IMR-90 (cell line): Measurements from ENCODE around the gene ABHD1. TPM values are rescaled to one million over a fixed set of nuclear protein-coding genes. Genes with fewer than 3 reads are reported as not detected.
A peak's percentile ranks its signal among the peaks of the same experiment; 100 is the strongest.

Experiments
- ATAC-seq: fragments of 200-7000 bp; cut with Tn5 transposase; 2 replicates; pipeline ENCODE4 v1.9.1; 2020; ENCODE audit warnings: low read depth, mild to moderate bottlenecking, moderate library complexity
- BruUV-seq: library from RNA; stranded (reverse); fragments of 400-500 nt; replicated peaks from 2 replicates; lab custom pipeline; 2021; lab: Mats Ljungman, UMichigan
- CTCF ChIA-PET: fragments of 300-600 bp; formaldehyde crosslinking; extraction: SDS; loops from one replicate; lab custom pipeline; 2021; ENCODE audit warnings: antibody characterized with exemption; lab: Yijun Ruan, JAX
- POLR2A ChIA-PET: fragments of 300-600 bp; sonication (Branson Sonifier 250); formaldehyde crosslinking; loops from one replicate; lab custom pipeline; 2022; ENCODE audit warnings: antibody characterized with exemption; ENCODE audit not compliant: unreplicated experiment; lab: Charles Lee
- DNase-seq: peaks from one replicate; pipeline ENCODE4 v3.0.0; 2013
- H2AFZ ChIP-seq: replicated peaks from 2 replicates; pipeline ENCODE3; 2013; ENCODE audit warnings: low read length, mild to moderate bottlenecking; ENCODE audit not compliant: poor library complexity
- H2AK5ac ChIP-seq: 2 replicates; pipeline ENCODE4 v1.6.1; 2013; ENCODE audit warnings: low read depth, low read length, inconsistent platforms
- H2AK9ac ChIP-seq: replicated peaks from 2 replicates; pipeline ENCODE3; 2013; ENCODE audit warnings: mild to moderate bottlenecking, low read depth, low read length, moderate library complexity; ENCODE audit not compliant: poor library complexity
- H2BK120ac ChIP-seq: 2 replicates; pipeline ENCODE4 v1.6.1; 2013; ENCODE audit warnings: low read depth, low read length, inconsistent platforms
- H2BK15ac ChIP-seq: 3 replicates; pipeline ENCODE4 v1.6.1; 2013; ENCODE audit warnings: low read depth, low read length, inconsistent platforms
- H2BK20ac ChIP-seq: 2 replicates; pipeline ENCODE4 v1.6.1; 2013; ENCODE audit warnings: low read depth, mild to moderate bottlenecking, inconsistent platforms, low read length, moderate library complexity
- H2BK5ac ChIP-seq: 2 replicates; pipeline ENCODE4 v1.6.1; 2013; ENCODE audit warnings: mild to moderate bottlenecking, low read depth, low read length, inconsistent platforms; ENCODE audit not compliant: poor library complexity, severe bottlenecking
- H3K14ac ChIP-seq: replicated peaks from 2 replicates; pipeline ENCODE4 v1.6.1; 2013; ENCODE audit warnings: low read depth, low read length, inconsistent platforms
- H3K18ac ChIP-seq: 2 replicates; pipeline ENCODE4 v1.6.1; 2013; ENCODE audit warnings: low read depth, low read length, control low read depth
- H3K23ac ChIP-seq: 2 replicates; pipeline ENCODE4 v1.6.1; 2013; ENCODE audit warnings: low read depth, low read length, inconsistent platforms
- H3K27ac ChIP-seq: 2 replicates; pipeline ENCODE4 v1.5.1; 2013; ENCODE audit warnings: mild to moderate bottlenecking, control low read depth, low read length; ENCODE audit not compliant: insufficient read depth
- H3K27me3 ChIP-seq: 2 replicates; pipeline ENCODE4 v1.6.1; 2013; ENCODE audit warnings: low read length; ENCODE audit not compliant: control insufficient read depth, insufficient read depth
- H3K36me3 ChIP-seq: 2 replicates; pipeline ENCODE4 v1.6.1; 2013; ENCODE audit warnings: low read length, mixed read lengths; ENCODE audit not compliant: control insufficient read depth, insufficient read depth
- H3K4ac ChIP-seq: 2 replicates; pipeline ENCODE4 v1.6.1; 2013; ENCODE audit warnings: low read depth, low read length, inconsistent platforms
- H3K4me1 ChIP-seq: 2 replicates; pipeline ENCODE4 v1.6.1; 2013; ENCODE audit warnings: low read length, mixed read lengths; ENCODE audit not compliant: control insufficient read depth, insufficient read depth
- H3K4me2 ChIP-seq: 2 replicates; pipeline ENCODE4 v1.6.1; 2013; ENCODE audit warnings: low read depth, mild to moderate bottlenecking, control low read depth, low read length, moderate library complexity
- H3K4me3 ChIP-seq: 2 replicates; pipeline ENCODE4 v1.5.1; 2013; ENCODE audit warnings: low read depth, mild to moderate bottlenecking, control low read depth, low read length, moderate library complexity; ENCODE audit not compliant: insufficient read depth
- H3K56ac ChIP-seq: 2 replicates; pipeline ENCODE4 v1.6.1; 2013; ENCODE audit warnings: low read length, inconsistent platforms; ENCODE audit not compliant: insufficient read depth; ENCODE audit errors: extremely low read depth
- H3K79me1 ChIP-seq, 2 experiments: 2 replicates each; pipeline ENCODE4 v1.6.1; 2013; ENCODE audit warnings: low read length in 2 of 2, inconsistent platforms in 1 of 2, low read depth in 1 of 2
- H3K9ac ChIP-seq: 2 replicates; pipeline ENCODE4 v1.6.1; 2013; ENCODE audit warnings: low read depth, low read length, control low read depth
- H3K9me1 ChIP-seq: 2 replicates; pipeline ENCODE4 v1.6.1; 2013; ENCODE audit warnings: low read length, inconsistent platforms; ENCODE audit not compliant: insufficient read depth
- H3K9me3 ChIP-seq: 2 replicates; pipeline ENCODE4 v1.6.1; 2013; ENCODE audit warnings: low read length; ENCODE audit not compliant: control insufficient read depth, insufficient read depth
- H4K20me1 ChIP-seq: 2 replicates; pipeline ENCODE4 v1.6.1; 2013; ENCODE audit warnings: low read length, inconsistent platforms; ENCODE audit not compliant: insufficient read depth
- H4K5ac ChIP-seq: 2 replicates; pipeline ENCODE4 v1.6.1; 2013; ENCODE audit warnings: mild to moderate bottlenecking, low read depth, low read length, control low read depth
- H4K8ac ChIP-seq, 2 experiments: 2 replicates each; pipeline ENCODE4 v1.6.1; 2013; ENCODE audit warnings: low read depth in 2 of 2, low read length in 2 of 2, control low read depth in 1 of 2, inconsistent platforms in 1 of 2
- H4K91ac ChIP-seq: 2 replicates; pipeline ENCODE4 v1.6.1; 2013; ENCODE audit warnings: low read depth, low read length, inconsistent platforms; ENCODE audit not compliant: insufficient read depth
- CEBPB ChIP-seq: IDR thresholded peaks from 2 replicates; pipeline ENCODE4 v1.6.1; 2012; ENCODE audit warnings: low read depth, low read length, improper control_type of control experiment
- POLR2A ChIP-seq: IDR thresholded peaks from 2 replicates; pipeline ENCODE4 v1.6.1; 2012; ENCODE audit warnings: mild to moderate bottlenecking, low read depth, low read length
- WGBS, 2 experiments: methylation state at CpG; one replicate each; pipeline versions ENCODE4 v1.1.5 to v1.1.7; 2013; ENCODE audit warnings: missing lambda C conversion rate in 2 of 2; ENCODE audit not compliant: insufficient read length in 1 of 2; ENCODE audit errors: extremely low coverage in 2 of 2; 5-methylcytosine and 5-hydroxymethylcytosine counted together
- dilution Hi-C: fragments of 300-500 bp; cut with HindIII; formaldehyde crosslinking; loops from one replicate; pipeline ENCODE4 v1.14.3; 2018; ENCODE audit warnings: low sequenced_read_pairs; ENCODE audit not compliant: unreplicated experiment
- in situ Hi-C: fragments of 300-500 bp; cut with MboI; formaldehyde crosslinking; loops from 3 replicates; pipeline ENCODE4 v1.14.3; 2019; ENCODE audit warnings: low sequenced_read_pairs, inconsistent platforms, mixed read lengths
- intact Hi-C: fragments of 100-400 bp; cut with micrococcal nuclease; formaldehyde crosslinking; loops from 2 replicates; pipeline ENCODE4 v1.10.0; 2022
- polyA plus RNA-seq, 3 experiments: library from polyadenylated mRNA; depleted of rRNA; stranded (reverse); fragments of >200 nt; gene quantifications; 2 replicates each; pipeline ENCODE4 v1.2.3, GENCODE V29; 2012; ENCODE audit warnings: low replicate concordance in 1 of 3
- total RNA-seq: library from RNA; depleted of rRNA; stranded (reverse); fragments of >200 nt; gene quantifications from 2 replicates; pipeline ENCODE4 v1.2.3, GENCODE V29; 2012

The ABHD1 gene
- total and polyA plus RNA-seq, 2 of the 4 experiments (the other 2 are of a cell fraction) = 0.24 TPM; not detected in 1

GRCh38 chr2:27095745-27096651 is 27.6 kb upstream of the ABHD1 start:
- ChIA-PET POLR2A (interaction anchor here (0.6 kb wide), 1 partner anchor 197 kb away, joined by 13 read pairs; no protein-coding TSS in a partner anchor), CTCF (no interaction called here)
- Histone ChIP-seq H3K4me2 (peak overlapping the region; percentile 84), H4K20me1 (no peaks in the 10 kb centered on the region; the same call in 1 of the 2 replicates), H2BK120ac (no peak overlapping the region), H3K4me3 (no peak overlapping the region), H2BK15ac (no peak overlapping the region), H3K9me1 (peaks cover 7% of the 10 kb centered on the region; the same call in 1 of the 2 replicates), H3K18ac (no peak overlapping the region), H3K14ac (no peak overlapping the region), H2AFZ (peak overlapping the region; percentile 98), H3K27me3 (peaks cover 2% of the 10 kb centered on the region; the same call in 1 of the 2 replicates), H2BK20ac (no peak overlapping the region), H3K27ac (no peak overlapping the region), H3K79me1 (no peaks in the 10 kb centered on the region), H2AK5ac (peak overlapping the region; percentile 20; the same call in 1 of the 2 replicates), H4K91ac (no peak overlapping the region), H4K5ac (peak overlapping the region; percentile 92), H3K9ac (no peak overlapping the region; the same call in 1 of the 2 replicates), H3K56ac (no peak overlapping the region), H3K23ac (no peak overlapping the region), H2BK5ac (no peak overlapping the region), H4K8ac (peak overlapping the region; percentile 76 to 94), H3K4me1 (0 out of 2 replicates have a peak, but pooled peaks cover 3% of the 10 kb centered on the region), H3K36me3 (no peaks in the 10 kb centered on the region), H3K9me3 (no peaks in the 10 kb centered on the region), H3K4ac (no peak overlapping the region), H2AK9ac (peak overlapping the region; percentile 63)
- BruUV-seq = no TSS peak
- DNase-seq (peak; percentile 57), ATAC-seq (peak; percentile 88)
- in situ Hi-C loops = loop anchor here (5.0 kb wide), 1 partner anchor 186 kb away; the partner anchor contains the start of gene TRIM54
- TF ChIP-seq POLR2A = no peak
- 0 out of 2 replicates have a peak, but pooled peaks have one; percentile 30 for TF ChIP-seq CEBPB
- dilution Hi-C loops = no loop called here
- no CpG with 5 or more reads among the region's 18 CpGs for WGBS, 2 experiments
- intact Hi-C loops = no loop called here
